OCI-LY1 (cell line): ENCODE results near the gene LAMTOR4.

ENCODE experiments used
- CTCF ChIP-seq: fragments of 200-600 bp; sonication (generic), shearing (Covaris generic); IDR thresholded peaks from 2 replicates; pipeline ENCODE4 v1.5.1; 2017; ENCODE audit warnings: mild to moderate bottlenecking, antibody characterized with exemption, low read length, moderate library complexity, mixed read lengths
- EZH2 ChIP-seq: fragments of 200-600 bp; sonication (generic), shearing (Covaris generic); IDR thresholded peaks from 2 replicates; pipeline ENCODE4 v1.8.0; 2017; ENCODE audit warnings: borderline replicate concordance, mixed run types, mild to moderate bottlenecking, antibody characterized with exemption, low read length, moderate library complexity, mixed read lengths

- TF ChIP-seq CTCF (no peak), EZH2 (no peak)
Observed at GRCh38 chr7:100101016-100101862, 47.5 kb upstream of the LAMTOR4 start, which contains the start of the genes AP4M1 and MCM7.
